BE2C (cell line): ENCODE data around the gene HOXA13.

Experiments
- DNase-seq: peaks from one replicate; pipeline ENCODE4 v3.0.0-alpha.2; 2020
- H3K27me3 ChIP-seq: fragments of 250-450 bp; sonication (Bioruptor Pico); 2 replicates; pipeline ENCODE4 v1.5.1; 2020; ENCODE audit warnings: mild to moderate bottlenecking
- H3K36me3 ChIP-seq: fragments of 250-450 bp; sonication (Bioruptor Pico); 2 replicates; pipeline ENCODE4 v1.5.1; 2020; ENCODE audit warnings: mild to moderate bottlenecking
- H3K4me1 ChIP-seq: fragments of 250-450 bp; sonication (Bioruptor Pico); 2 replicates; pipeline ENCODE4 v1.5.1; 2020
- H3K4me3 ChIP-seq: 2 replicates; pipeline ENCODE4 v1.5.1; 2011; ENCODE audit warnings: low read depth, low read length
- H3K9me3 ChIP-seq: fragments of 250-450 bp; sonication (Bioruptor Pico); 2 replicates; pipeline ENCODE4 v1.5.1; 2020
- CTCF ChIP-seq: IDR thresholded peaks from 2 replicates; pipeline ENCODE4 v1.5.1; 2012; ENCODE audit warnings: mild to moderate bottlenecking, low read depth, low read length

The HOXA13 gene

GRCh38 chr7:27182861-27183681 lies 16.8 kb downstream of the HOXA13 start:
- H3K4me3 ChIP-seq, result no peak overlapping the region
- no peak for DNase-seq

GRCh38 chr7:27182285-27182841 lies 17.5 kb downstream of the HOXA13 start:
- no peaks in the 10 kb centered on the region for H3K4me1 ChIP-seq
- no peaks in the 10 kb centered on the region for H3K9me3 ChIP-seq
- peaks cover 98% of the 10 kb centered on the region for H3K27me3 ChIP-seq
- no peaks in the 10 kb centered on the region for H3K36me3 ChIP-seq
- no peak for TF ChIP-seq CTCF
- no peak for DNase-seq
- no peak overlapping the region for H3K4me3 ChIP-seq

More at GRCh38 chr7:27182861-27183681, 16.8 kb downstream of the HOXA13 start:
- Histone ChIP-seq H3K4me1 (no peaks in the 10 kb centered on the region), H3K9me3 (no peaks in the 10 kb centered on the region), H3K27me3 (peaks cover 98% of the 10 kb centered on the region), H3K36me3 (no peaks in the 10 kb centered on the region)
- no peak for TF ChIP-seq CTCF

GRCh38 chr7:27181795-27182275 lies 18.1 kb downstream of the HOXA13 start:
- no peak for DNase-seq
- Histone ChIP-seq H3K36me3 (no peaks in the 10 kb centered on the region), H3K4me1 (no peaks in the 10 kb centered on the region), H3K27me3 (peaks cover 98% of the 10 kb centered on the region), H3K9me3 (no peaks in the 10 kb centered on the region), H3K4me3 (no peak overlapping the region)
- TF ChIP-seq CTCF, result no peak

- peaks cover 98% of the 10 kb centered on the region for H3K27me3 ChIP-seq
- TF ChIP-seq CTCF, result no peak
- H3K36me3 ChIP-seq, result no peaks in the 10 kb centered on the region
- H3K9me3 ChIP-seq, result no peaks in the 10 kb centered on the region
- H3K4me1 ChIP-seq, result no peaks in the 10 kb centered on the region
- H3K4me3 ChIP-seq, result no peak overlapping the region
- no peak for DNase-seq
Observed at GRCh38 chr7:27180431-27181420, 19.2 kb downstream of the HOXA13 start.

- TF ChIP-seq CTCF, result peak; percentile 84
- Histone ChIP-seq H3K9me3 (no peaks in the 10 kb centered on the region), H3K36me3 (no peaks in the 10 kb centered on the region), H3K4me3 (no peak overlapping the region), H3K27me3 (peaks cover 98% of the 10 kb centered on the region), H3K4me1 (no peaks in the 10 kb centered on the region)
- peak; percentile 70 for DNase-seq
Observed at GRCh38 chr7:27179503-27180430, 20.1 kb downstream of the HOXA13 start.
